Neuronal stem cell (in vitro differentiated cells): ENCODE data around the gene FAM163B.

Experiments used
- DNase-seq: peaks from one replicate; pipeline ENCODE4 v3.0.0-alpha.2; 2013; ENCODE audit warnings: low spot score
- H2AFZ ChIP-seq: one replicate; pipeline ENCODE4 v1.6.1; 2013; ENCODE audit warnings: mild to moderate bottlenecking, low read length, inconsistent platforms
- H2AK5ac ChIP-seq: 2 replicates; pipeline ENCODE4 v1.6.1; 2013; ENCODE audit warnings: low read depth, mild to moderate bottlenecking, inconsistent platforms, low read length, moderate library complexity, mixed read lengths
- H2BK120ac ChIP-seq: 2 replicates; pipeline ENCODE4 v1.6.1; 2013; ENCODE audit warnings: low read depth, mild to moderate bottlenecking, inconsistent platforms, low read length, moderate library complexity, mixed read lengths
- H2BK12ac ChIP-seq: one replicate; pipeline ENCODE4 v1.6.1; 2013; ENCODE audit warnings: low read length, inconsistent platforms
- H2BK15ac ChIP-seq: 2 replicates; pipeline ENCODE4 v1.6.1; 2013; ENCODE audit warnings: mild to moderate bottlenecking, low read length, inconsistent platforms, mixed read lengths
- H2BK5ac ChIP-seq: one replicate; pipeline ENCODE4 v1.6.1; 2013; ENCODE audit warnings: inconsistent platforms, mild to moderate bottlenecking, low read length, moderate library complexity
- H3K14ac ChIP-seq: one replicate; pipeline ENCODE4 v1.6.1; 2013; ENCODE audit warnings: low read length, inconsistent platforms
- H3K18ac ChIP-seq: 2 replicates; pipeline ENCODE4 v1.6.1; 2013; ENCODE audit warnings: low read length, inconsistent platforms
- H3K23ac ChIP-seq: 2 replicates; pipeline ENCODE4 v1.6.1; 2013; ENCODE audit warnings: low read depth, mild to moderate bottlenecking, mixed read lengths, low read length, inconsistent platforms; ENCODE audit not compliant: poor library complexity
- H3K27ac ChIP-seq: replicated peaks from 3 replicates; pipeline ENCODE4 v1.5.1; 2013; ENCODE audit warnings: low read length, inconsistent platforms
- H3K27me3 ChIP-seq, 3 experiments: 2 replicates each; pipeline ENCODE4 v1.6.1; 2013; ENCODE audit warnings: low read length in 3 of 3, mild to moderate bottlenecking in 2 of 3, inconsistent platforms in 1 of 3, low read depth in 1 of 3, mixed read lengths in 1 of 3, moderate library complexity in 1 of 3; ENCODE audit not compliant: control insufficient read depth in 3 of 3, insufficient read depth in 3 of 3
- H3K36me3 ChIP-seq, 2 donors: replicated peaks in 1 of 2; 2 replicates each; pipeline ENCODE4 v1.6.1; 2013; ENCODE audit warnings: low read length in 2 of 2; ENCODE audit not compliant: control insufficient read depth in 2 of 2, insufficient read depth in 2 of 2
- H3K4ac ChIP-seq: 2 replicates; pipeline ENCODE4 v1.6.1; 2013; ENCODE audit warnings: inconsistent platforms, mild to moderate bottlenecking, low read length, moderate library complexity
- H3K4me1 ChIP-seq, 2 donors: 1 replicate in 1 of 2; 2 replicates in 1 of 2; pipeline ENCODE4 v1.6.1; 2013; ENCODE audit warnings: low read length in 2 of 2, low read depth in 1 of 2; ENCODE audit not compliant: control insufficient read depth in 2 of 2, insufficient read depth in 1 of 2
- H3K4me2 ChIP-seq: one replicate; pipeline ENCODE4 v1.6.1; 2013; ENCODE audit warnings: mild to moderate bottlenecking, low read length, inconsistent platforms; ENCODE audit not compliant: insufficient read depth, poor library complexity, severe bottlenecking
- H3K4me3 ChIP-seq, 2 donors: 2 replicates each; pipeline ENCODE4 v1.5.1; 2013; ENCODE audit warnings: low read length in 2 of 2, mild to moderate bottlenecking in 2 of 2, inconsistent platforms in 1 of 2, moderate library complexity in 1 of 2
- H3K79me1 ChIP-seq: one replicate; pipeline ENCODE4 v1.6.1; 2013; ENCODE audit warnings: low read depth, mild to moderate bottlenecking, inconsistent platforms, low read length, moderate library complexity
- H3K9ac ChIP-seq: one replicate; pipeline ENCODE4 v1.6.1; 2013; ENCODE audit warnings: mild to moderate bottlenecking, low read depth, low read length, inconsistent platforms; ENCODE audit not compliant: poor library complexity
- H3K9me3 ChIP-seq, 2 donors: replicated peaks in 1 of 2; 2 replicates each; pipeline versions ENCODE3 to v1.6.1; 2013; ENCODE audit warnings: low read length in 2 of 2, mild to moderate bottlenecking in 2 of 2, inconsistent platforms in 1 of 2, low read depth in 1 of 2, mixed read lengths in 1 of 2, moderate library complexity in 1 of 2; ENCODE audit not compliant: control insufficient read depth in 2 of 2, insufficient read depth in 1 of 2
- H4K8ac ChIP-seq: one replicate; pipeline ENCODE4 v1.6.1; 2013; ENCODE audit warnings: low read depth, mild to moderate bottlenecking, inconsistent platforms, low read length, moderate library complexity
- H4K91ac ChIP-seq: one replicate; pipeline ENCODE4 v1.6.1; 2013; ENCODE audit warnings: low read length, low read depth, mild to moderate bottlenecking, inconsistent platforms; ENCODE audit not compliant: poor library complexity
- WGBS, 2 donors: extraction: QIAGEN DNeasy Blood & Tissue Kit; methylation state at CpG; one replicate each; pipeline ENCODE4 v1.1.7; 2013; ENCODE audit warnings: missing lambda C conversion rate in 2 of 2, mixed read lengths in 1 of 2; ENCODE audit not compliant: insufficient read length in 2 of 2, insufficient replicate concordance in 1 of 2; ENCODE audit errors: extremely low coverage in 2 of 2; 5-methylcytosine and 5-hydroxymethylcytosine counted together

The FAM163B gene

GRCh38 chr9:133584559-133585476 lies 24.4 kb downstream of the FAM163B start:
- peaks cover 2% of the 10 kb centered on the region for H3K79me1 ChIP-seq
- H2BK15ac ChIP-seq: peak overlapping the region; percentile 64
- H4K8ac ChIP-seq: no peak overlapping the region
- H3K4me1 ChIP-seq: peaks cover 16 to 27% of the 10 kb centered on the region in 2 donors
- H2AK5ac ChIP-seq: peak overlapping the region; percentile 85
- H3K36me3 ChIP-seq: no peaks in the 10 kb centered on the region
- no peak overlapping the region for H3K4me3 ChIP-seq
- H3K4me2 ChIP-seq: peak overlapping the region; percentile 29
- H3K9me3 ChIP-seq: peaks cover 0 to 7% of the 10 kb centered on the region in 2 donors
- WGBS, 2 donors: no CpG with 5 or more reads among the region's 28 CpGs
- DNase-seq: no peak
- H2BK120ac ChIP-seq: no peak overlapping the region
- no peak overlapping the region for H3K27ac ChIP-seq
- H4K91ac ChIP-seq: no peak overlapping the region
- peaks cover 0 to 37% (median 0%) of the 10 kb centered on the region in 3 experiments for H3K27me3 ChIP-seq
- H3K23ac ChIP-seq: no peak overlapping the region
- peak overlapping the region; percentile 8 for H2BK5ac ChIP-seq
- peak overlapping the region; percentile 77 for H3K14ac ChIP-seq
- no peak overlapping the region for H2AFZ ChIP-seq
- no peak overlapping the region for H3K4ac ChIP-seq
- H2BK12ac ChIP-seq: no peak overlapping the region
- peak overlapping the region; percentile 91 for H3K18ac ChIP-seq
- H3K9ac ChIP-seq: no peak overlapping the region

DNA sequence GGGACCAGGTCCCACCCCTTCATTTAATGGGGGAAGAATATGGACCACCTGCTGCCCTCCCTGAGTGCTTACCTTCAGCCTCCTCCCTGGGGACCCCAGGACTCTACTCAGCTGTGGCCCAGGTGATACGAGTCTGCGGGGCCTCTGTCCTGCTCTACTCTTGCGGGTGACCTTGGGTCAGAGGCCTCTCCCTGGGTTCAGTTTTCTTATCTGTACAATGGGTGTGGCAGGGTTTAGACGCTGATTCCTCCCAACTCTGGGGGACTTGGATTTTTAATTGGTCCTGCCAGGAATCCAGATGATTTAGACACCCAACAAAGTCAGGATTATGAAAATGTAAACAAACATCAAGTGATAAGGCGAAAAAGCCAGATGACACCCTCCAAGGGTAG lies 25.0 kb downstream of the FAM163B start:
- H3K27me3 ChIP-seq: peaks cover 0 to 42% (median 0%) of the 10 kb centered on the region in 3 experiments
- no peak overlapping the region for H3K27ac ChIP-seq
- peak overlapping the region; percentile 8 for H2BK5ac ChIP-seq
- peaks cover 0 to 5% of the 10 kb centered on the region in 2 donors for H3K9me3 ChIP-seq
- DNase-seq: no peak
- H3K18ac ChIP-seq: peak overlapping the region; percentile 82
- H3K14ac ChIP-seq: no peak overlapping the region
- no peak overlapping the region for H4K91ac ChIP-seq
- no peak overlapping the region for H2BK120ac ChIP-seq
- no peak overlapping the region for H3K23ac ChIP-seq
- no peak overlapping the region for H3K9ac ChIP-seq
- H2AFZ ChIP-seq: no peak overlapping the region
- H3K4me2 ChIP-seq: no peak overlapping the region
- H4K8ac ChIP-seq: no peak overlapping the region
- no peak overlapping the region for H3K4me3 ChIP-seq
- peaks cover 16 to 27% of the 10 kb centered on the region in 2 donors for H3K4me1 ChIP-seq
- peak overlapping the region; percentile 11 for H2BK15ac ChIP-seq
- peaks cover 2% of the 10 kb centered on the region for H3K79me1 ChIP-seq
- no peaks in the 10 kb centered on the region for H3K36me3 ChIP-seq
- peak overlapping the region; percentile 98 for H2AK5ac ChIP-seq
- H2BK12ac ChIP-seq: no peak overlapping the region
- H3K4ac ChIP-seq: no peak overlapping the region
- WGBS, 2 donors: no CpG with 5 or more reads among the region's 5 CpGs

DNA sequence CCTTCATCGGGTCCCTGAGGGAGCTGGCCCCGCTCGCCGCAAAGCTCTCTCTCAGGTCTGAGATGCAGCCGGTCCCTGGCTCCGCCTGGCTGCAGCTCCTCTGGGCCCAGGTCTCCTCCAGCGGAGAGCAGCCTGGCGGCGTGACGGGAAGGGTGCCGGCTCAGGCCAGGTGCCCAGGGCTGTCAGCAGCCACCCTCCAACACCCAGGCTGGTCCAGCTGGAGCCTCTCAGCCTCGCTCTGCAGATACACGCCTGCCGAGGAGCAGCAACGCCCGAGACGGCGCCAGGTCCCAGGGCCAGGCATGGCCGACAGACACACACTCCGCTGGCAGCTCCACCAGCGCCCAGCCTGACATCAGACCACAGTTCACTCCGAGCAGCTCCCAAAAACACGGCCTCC lies 25.6 kb downstream of the FAM163B start:
- Histone ChIP-seq H4K91ac (no peak overlapping the region), H2BK5ac (peak overlapping the region; percentile 68), H3K79me1 (peaks cover 2% of the 10 kb centered on the region), H3K4ac (no peak overlapping the region), H3K4me1 (peaks cover 17 to 27% of the 10 kb centered on the region in 2 donors), H3K23ac (peak overlapping the region; percentile 82), H2AK5ac (peak overlapping the region; percentile 98), H2BK120ac (no peak overlapping the region), H3K4me3 (no peak overlapping the region), H3K9ac (no peak overlapping the region), H3K36me3 (no peaks in the 10 kb centered on the region), H3K18ac (peak overlapping the region; percentile 78), H3K27me3 (peaks cover 0 to 42% (median 0%) of the 10 kb centered on the region in 3 experiments), H3K4me2 (no peak overlapping the region), H2BK15ac (peak overlapping the region; percentile 11), H3K14ac (peak overlapping the region; percentile 66), H4K8ac (peak overlapping the region; percentile 70), H3K27ac (no peak overlapping the region), H2BK12ac (peak overlapping the region; percentile 68), H2AFZ (no peak overlapping the region), H3K9me3 (peaks cover 0 to 3% of the 10 kb centered on the region in 2 donors)
- no peak for DNase-seq
- no CpG with 5 or more reads among the region's 23 CpGs for WGBS, 2 donors

- no CpG with 5 or more reads among the region's 3 CpGs for WGBS, 2 donors
- Histone ChIP-seq H3K9ac (no peak overlapping the region), H4K8ac (no peak overlapping the region), H3K27me3 (peaks cover 0 to 42% (median 0%) of the 10 kb centered on the region in 3 experiments), H2BK5ac (peak overlapping the region; percentile 68), H2BK15ac (peak overlapping the region; percentile 11), H3K4me3 (no peak overlapping the region), H3K4me2 (no peak overlapping the region), H3K27ac (no peak overlapping the region), H2BK120ac (no peak overlapping the region), H4K91ac (no peak overlapping the region), H2AFZ (no peak overlapping the region), H3K23ac (no peak overlapping the region), H3K4me1 (peaks cover 17 to 30% of the 10 kb centered on the region in 2 donors), H3K4ac (no peak overlapping the region), H3K9me3 (no peaks in the 10 kb centered on the region), H2BK12ac (no peak overlapping the region), H3K14ac (peak overlapping the region; percentile 66), H3K36me3 (no peaks in the 10 kb centered on the region), H3K79me1 (no peaks in the 10 kb centered on the region), H3K18ac (peak overlapping the region; percentile 85), H2AK5ac (peak overlapping the region; percentile 98)
- no peak for DNase-seq
Measured at GRCh38 chr9:133583111-133583510, 26.1 kb downstream of the FAM163B start.
